HG03460 (cell line): ENCODE data around the gene C10orf105.

Source experiments
- ATAC-seq: cut with Tn5 transposase; IDR thresholded peaks from one replicate; pipeline ENCODE4 v1.9.1; 2021; ENCODE audit not compliant: unreplicated experiment

The C10orf105 gene

DNA sequence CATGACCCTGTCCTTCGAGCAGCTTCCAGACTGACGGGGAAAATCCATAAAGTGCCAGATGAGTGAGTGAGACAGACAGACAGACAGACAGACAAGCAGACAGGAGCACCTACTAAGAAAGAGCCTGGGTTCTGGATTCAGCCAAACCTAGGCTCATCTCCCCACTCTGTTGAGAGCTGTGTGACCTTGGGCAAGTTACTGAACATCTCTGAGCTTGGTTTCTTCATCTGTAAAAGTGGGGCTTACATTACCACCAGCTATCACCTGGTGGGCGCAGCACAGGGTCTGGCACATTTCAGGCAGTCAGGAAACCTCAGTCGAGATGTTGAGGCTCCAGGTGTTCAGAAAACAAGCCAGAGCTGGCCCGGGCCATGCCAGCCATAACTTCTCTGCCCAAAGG, 37.6 kb downstream of the C10orf105 start:
- ATAC-seq = no peak

DNA sequence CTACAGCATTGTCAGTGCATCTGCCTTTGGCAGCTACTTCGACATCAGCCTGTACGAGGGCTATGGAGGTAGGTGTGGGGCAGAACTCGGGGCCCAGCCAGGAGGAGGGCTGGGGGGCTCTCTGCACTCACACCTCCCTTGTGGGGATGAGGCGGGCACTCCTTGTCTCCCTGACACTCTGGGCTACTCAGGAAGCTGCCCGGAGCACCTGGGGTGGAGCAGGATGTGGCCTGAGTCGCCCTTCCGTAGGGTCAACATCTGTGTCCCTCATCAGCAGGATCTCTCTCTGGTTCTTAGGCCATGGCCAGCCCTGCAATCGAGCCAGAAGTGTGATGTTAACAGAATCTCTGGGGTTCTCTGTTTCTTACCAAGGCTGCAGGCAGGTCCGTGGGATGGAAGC, 40.2 kb downstream of the C10orf105 start:
- ATAC-seq = no peak

DNA sequence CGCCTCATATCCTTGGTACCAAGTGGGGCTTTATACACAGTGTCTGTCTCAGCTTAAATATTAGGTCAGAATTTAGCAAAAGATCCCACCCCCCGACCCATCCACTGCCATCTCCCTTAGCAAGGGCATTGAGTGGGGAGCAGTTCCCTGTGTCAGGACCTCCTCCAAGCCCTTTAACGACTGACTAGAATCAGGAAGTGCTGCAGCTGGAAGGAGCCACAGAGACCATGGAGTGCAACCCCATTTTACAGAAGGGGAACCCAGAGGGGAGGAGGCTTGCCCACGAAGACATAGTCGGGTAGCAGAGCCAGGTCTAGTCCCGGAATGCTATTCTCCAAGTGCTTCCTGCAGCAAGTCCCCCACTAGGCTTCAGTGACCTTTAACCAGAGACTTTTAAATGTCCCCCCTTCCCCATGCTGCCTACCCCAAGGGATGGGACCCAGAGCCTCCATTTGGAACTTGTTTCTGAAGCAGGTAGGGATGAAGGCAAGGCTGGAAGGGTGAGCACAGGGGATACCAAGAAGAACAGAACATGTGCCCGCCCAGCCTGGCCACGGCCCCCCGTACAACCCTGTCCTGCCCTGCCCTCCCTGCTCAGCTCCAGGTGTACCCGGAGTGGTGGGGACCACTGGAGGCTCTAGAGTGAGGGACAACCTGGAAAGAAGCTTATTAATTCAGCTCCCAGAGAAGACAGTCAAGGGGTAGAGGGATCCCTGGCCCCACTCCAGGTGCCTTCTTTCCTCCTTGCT, 41.3 kb downstream of the C10orf105 start:
- ATAC-seq = no peak

DNA sequence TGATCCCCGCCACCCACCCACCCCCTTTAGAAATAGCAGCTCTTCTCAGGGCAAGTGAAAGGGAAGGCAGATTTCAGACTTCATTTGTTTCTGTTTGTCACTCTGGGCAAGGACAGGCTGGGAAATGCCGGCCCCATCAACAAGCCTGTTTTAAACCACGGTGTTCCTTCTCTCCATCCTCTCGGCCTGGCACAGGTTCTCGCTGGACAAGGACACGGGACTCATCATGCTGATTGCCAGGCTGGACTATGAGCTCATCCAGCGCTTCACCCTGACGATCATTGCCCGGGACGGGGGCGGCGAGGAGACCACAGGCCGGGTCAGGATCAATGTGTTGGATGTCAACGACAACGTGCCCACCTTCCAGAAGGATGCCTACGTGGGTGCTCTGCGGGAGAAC, 42.3 kb downstream of the C10orf105 start:
- ATAC-seq = no peak

DNA sequence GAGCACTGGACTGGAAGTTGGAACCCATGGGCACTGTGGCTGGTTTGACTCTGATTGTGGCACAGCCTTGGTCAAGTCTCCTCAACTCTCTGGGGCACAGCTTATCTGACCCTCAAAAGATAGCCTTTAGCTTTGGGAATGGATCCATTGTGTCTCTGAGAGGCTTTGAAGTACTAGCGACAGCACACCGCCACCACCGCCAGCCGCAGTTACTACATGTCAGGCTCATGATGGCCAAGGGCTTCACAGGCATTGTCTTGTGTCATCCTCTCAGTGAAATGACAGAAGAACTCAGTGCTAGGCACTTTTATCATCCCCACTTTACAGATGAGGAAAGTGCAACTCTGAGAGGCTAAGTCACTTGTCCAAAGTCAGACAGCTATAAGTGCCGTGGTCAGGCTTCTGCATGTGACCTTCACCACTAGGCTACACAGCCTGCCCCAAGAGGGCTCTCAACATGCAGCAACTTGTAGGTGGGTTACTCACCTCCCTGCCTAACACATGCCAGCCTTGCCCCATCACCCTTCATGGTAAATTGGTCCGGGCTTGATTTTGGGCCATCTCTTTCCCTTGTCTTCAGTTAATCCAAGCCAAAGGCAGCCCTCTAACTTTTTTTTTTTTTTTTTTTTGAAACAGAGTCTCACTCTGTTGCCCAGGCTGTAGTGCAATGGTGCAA, 44.1 kb downstream of the C10orf105 start:
- ATAC-seq = no peak

DNA sequence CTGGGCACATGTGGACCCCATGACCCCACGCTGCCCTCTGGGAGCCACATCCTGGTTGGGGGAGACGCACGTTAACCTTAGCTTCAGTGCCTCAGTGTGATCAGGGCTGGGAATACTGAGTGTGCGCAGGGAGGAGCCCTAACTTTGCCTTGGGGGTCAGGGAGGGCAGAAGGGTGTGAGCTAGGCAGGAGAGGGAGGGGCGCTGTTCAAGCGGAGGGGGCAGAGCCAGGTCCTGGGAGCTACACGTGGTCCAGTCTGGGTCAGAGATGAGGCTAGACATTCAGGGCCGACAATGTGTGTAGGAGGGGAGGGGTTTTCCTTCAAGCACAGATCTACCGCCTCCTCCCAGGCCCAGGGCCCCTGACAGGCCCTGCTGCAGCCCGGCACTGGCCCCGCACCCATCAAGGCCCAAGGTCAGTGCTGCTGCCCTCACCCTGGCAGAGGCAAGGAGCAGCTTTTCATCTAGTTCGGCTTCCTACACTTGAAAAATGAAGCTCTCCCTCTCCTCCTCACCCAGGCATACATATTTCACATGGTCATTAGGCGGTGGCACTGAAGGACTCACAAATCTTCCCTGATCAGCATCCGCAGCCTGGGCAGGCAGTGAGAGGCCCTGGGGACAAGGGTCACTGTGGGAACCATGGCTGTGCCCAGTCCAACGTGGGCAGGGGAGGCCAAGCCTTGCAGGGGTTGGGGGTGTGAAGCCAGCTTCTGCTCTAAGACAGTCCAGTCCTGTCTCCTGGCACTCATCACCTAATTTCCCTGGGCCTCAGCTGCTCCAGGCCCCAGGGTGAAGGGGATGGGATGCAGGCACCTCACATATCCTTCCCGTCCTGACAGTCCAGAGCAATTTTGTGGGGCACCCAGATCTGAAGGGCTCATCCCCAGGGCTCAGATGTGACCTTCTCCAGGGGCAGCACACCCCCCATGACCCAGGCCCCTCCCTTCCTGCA, 47.3 kb downstream of the C10orf105 start:
- ATAC-seq = no peak

DNA sequence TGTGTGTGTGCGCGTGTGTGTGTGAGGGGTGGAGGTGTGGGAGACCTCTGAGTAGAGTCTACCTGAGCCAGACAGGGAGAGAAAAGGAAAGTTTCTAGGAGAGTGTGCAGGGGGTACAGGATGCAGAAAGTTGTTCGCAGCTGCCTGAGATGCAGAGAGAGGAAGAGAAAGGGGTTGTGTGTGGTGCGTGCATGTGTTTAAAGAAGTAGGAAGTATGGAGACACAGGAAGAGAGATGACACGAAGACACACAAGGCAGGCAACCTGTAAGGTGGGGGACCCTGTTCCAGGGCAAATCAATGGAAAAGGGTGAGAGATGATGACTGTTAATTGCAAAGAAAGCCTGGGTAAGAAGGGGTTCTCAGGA, 52.2 kb downstream of the C10orf105 start:
- ATAC-seq = no peak

DNA sequence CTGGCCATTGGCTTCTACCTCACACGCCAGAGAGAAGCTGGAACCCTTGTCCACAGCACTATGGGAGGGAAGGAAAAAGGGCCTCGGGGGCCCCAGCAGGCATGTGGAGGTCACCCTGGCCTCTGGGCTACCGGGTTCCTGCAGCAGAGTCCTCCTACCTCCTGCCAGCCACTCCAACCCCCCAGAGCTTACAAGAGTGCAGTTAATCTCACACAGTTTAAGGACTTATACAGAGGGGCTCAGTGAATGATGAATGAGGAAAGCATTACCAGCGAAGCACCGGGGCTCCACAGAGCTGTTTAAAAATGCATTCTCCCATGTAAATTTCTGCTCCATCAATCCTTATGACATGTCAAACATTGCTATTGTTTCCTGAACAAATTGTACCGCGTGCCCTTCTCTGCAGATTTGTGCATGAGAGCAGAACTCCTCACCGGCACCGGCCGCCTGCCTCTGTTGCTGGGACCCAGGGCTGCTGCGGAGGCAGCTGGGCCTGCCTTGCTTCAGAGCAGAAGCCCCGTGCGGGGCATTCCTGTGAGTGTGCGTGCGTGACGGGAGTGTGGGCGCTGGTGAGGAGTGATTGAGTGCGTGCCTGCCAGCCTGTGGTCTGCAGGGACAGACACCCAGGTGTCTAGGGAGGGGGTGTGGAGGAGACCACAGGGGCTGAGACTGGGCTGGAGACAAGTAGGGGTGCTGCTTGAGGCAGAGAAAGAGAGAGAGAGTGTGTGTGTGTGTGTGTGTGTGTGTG, 52.8 kb downstream of the C10orf105 start:
- ATAC-seq = no peak

DNA sequence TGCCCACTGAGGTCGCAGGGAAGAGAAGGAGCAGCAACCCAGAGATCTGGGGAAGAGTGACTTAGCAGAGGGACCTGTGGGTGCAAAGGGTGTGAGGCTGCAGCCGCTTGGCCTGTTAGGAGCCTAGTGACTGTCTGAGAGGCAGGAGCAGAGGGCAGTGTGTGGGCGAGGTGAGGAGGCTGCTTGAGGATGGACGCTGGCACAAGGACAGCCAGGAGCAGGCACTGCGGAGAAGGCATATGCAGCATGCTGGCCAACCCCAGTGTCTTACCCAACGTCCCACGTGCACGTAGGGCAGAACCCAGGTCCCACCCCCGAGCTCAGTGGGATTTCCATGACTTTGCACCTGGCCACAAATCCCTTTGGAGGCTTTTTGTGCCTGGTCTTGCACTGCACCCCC, 54.1 kb downstream of the C10orf105 start:
- no peak for ATAC-seq

DNA sequence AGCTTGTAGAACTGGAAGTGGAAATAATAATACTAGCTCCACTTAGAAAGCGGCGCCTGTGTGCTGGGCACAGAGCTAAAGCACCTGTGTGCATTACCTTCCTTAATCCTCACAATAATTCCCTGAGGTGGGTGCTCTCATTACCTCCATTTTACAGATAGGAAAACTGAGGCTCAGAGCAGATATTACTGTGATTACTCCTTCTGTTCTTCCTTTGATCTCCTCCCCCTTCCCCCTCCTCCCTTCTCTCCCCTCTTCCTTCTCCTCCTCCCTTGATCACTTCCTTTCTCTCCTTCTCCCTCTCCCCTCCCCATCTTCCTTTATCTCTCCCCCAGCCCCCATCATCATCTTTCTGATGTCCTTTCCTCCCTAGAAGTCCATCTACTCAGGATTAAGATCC, 55.0 kb downstream of the C10orf105 start:
- ATAC-seq = no peak

DNA sequence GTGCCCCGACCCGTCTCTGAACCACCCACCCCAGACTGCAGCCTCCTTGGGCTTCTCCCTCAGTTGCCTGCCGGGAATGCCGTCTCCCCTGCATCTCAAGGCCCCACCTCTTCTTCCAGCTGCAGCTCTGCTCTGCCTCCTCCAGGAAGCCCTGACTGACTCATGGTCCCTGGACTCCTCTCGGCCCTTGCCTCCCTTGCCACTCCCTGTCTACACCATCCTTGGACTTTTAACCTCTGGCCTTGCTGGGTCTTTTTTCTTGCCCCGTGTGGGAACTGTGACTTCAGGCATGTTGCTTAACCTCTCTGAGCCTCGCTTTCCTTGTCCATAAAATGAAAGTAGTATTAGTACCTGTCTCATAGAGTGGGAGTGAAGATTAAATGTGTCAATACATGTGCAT, 56.3 kb downstream of the C10orf105 start:
- no peak for ATAC-seq

DNA sequence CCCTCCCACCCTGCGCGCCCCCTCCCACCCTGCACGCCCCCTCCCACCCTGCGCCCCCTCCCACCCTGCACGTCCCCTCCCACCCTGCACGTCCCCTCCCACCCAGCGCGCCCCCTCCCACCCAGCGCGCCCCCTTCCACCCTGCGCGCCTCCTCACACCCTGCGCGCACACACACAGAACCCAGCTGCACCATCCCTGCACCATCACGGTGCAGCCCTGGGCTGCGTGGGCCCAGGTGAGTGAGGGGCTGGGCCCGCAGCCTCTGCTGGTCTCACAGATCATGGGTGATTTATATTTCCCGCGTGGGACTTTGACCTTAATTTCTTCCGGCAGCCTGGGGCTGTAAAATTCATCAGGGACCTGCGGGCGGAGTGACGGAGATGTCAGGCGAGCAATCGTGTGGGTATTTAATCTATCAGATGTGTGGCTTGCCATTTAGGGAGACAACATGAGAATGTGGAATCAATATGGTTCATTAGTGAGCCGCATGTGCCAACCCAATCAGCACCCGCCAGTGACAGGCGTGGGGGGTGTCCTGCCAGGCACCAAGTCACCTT, 57.7 kb downstream of the C10orf105 start:
- no peak for ATAC-seq
